SU-DHL-6 (cell line): ENCODE measurements around the gene DOHH.

ENCODE experiments used
- H2AFZ ChIP-seq: fragments of 200-600 bp; sonication (generic); 2 replicates; pipeline ENCODE4 v1.6.1; 2014; ENCODE audit warnings: low read depth, mild to moderate bottlenecking, moderate library complexity, mixed read lengths, antibody characterized with exemption, low read length; ENCODE audit not compliant: severe bottlenecking
- H3F3A ChIP-seq: fragments of 200-600 bp; shearing (Covaris generic); 2 replicates; pipeline ENCODE4 v1.6.0; 2016; ENCODE audit warnings: antibody characterized with exemption, mild to moderate bottlenecking; ENCODE audit not compliant: insufficient read depth
- H3K27ac ChIP-seq: fragments of 200-600 bp; sonication (generic); 2 replicates; pipeline ENCODE4 v1.5.1; 2016; ENCODE audit warnings: low read depth, mild to moderate bottlenecking, low read length, moderate library complexity, mixed read lengths
- H3K27me3 ChIP-seq: fragments of 200-600 bp; sonication (generic), shearing (Covaris generic); 2 replicates; pipeline ENCODE4 v1.6.0; 2014; ENCODE audit warnings: mild to moderate bottlenecking, low read length
- H3K36me3 ChIP-seq: fragments of 200-600 bp; sonication (generic); 2 replicates; pipeline ENCODE4 v1.6.1; 2014; ENCODE audit warnings: mild to moderate bottlenecking, low read length, mixed read lengths
- H3K4me2 ChIP-seq: fragments of 300-600, 200-600 bp; shearing (Covaris generic), sonication (generic); 2 replicates; pipeline ENCODE4 v1.6.0; 2014; ENCODE audit warnings: low read length, low read depth, mild to moderate bottlenecking; ENCODE audit not compliant: poor library complexity, severe bottlenecking
- H3K4me3 ChIP-seq: fragments of 200-600 bp; sonication (generic); 2 replicates; pipeline ENCODE4 v1.5.1; 2014; ENCODE audit warnings: antibody characterized with exemption, low read length, mild to moderate bottlenecking, mixed read lengths; ENCODE audit not compliant: insufficient read depth, poor library complexity, severe bottlenecking
- H3K79me2 ChIP-seq: fragments of 200-600 bp; sonication (generic); 2 replicates; pipeline ENCODE4 v1.6.1; 2014; ENCODE audit warnings: mild to moderate bottlenecking, low read length, moderate library complexity; ENCODE audit not compliant: insufficient read depth
- H3K9ac ChIP-seq: fragments of 200-600 bp; sonication (generic); 2 replicates; pipeline ENCODE4 v1.7.0; 2014; ENCODE audit warnings: mild to moderate bottlenecking, low read length
- H3K9me2 ChIP-seq: fragments of 200-600 bp; sonication (generic); replicated peaks from 2 replicates; pipeline ENCODE4 v1.6.1; 2014; ENCODE audit warnings: low read length; ENCODE audit not compliant: insufficient read depth
- H3K9me3 ChIP-seq: fragments of 200-600 bp; sonication (generic); 2 replicates; pipeline ENCODE4 v1.6.1; 2014; ENCODE audit warnings: low read length, mixed read lengths; ENCODE audit not compliant: insufficient read depth
- H4K20me1 ChIP-seq: fragments of 200-600 bp; sonication (generic); 2 replicates; pipeline ENCODE4 v1.6.1; 2014; ENCODE audit warnings: low read depth, mild to moderate bottlenecking, antibody characterized with exemption, low read length, moderate library complexity, mixed read lengths
- CTCF ChIP-seq: fragments of 200-600 bp; sonication (generic); IDR thresholded peaks from one replicate; pipeline ENCODE4 v1.5.1; 2017; ENCODE audit warnings: antibody characterized with exemption, mild to moderate bottlenecking, low read length, moderate library complexity; ENCODE audit not compliant: insufficient read depth, poor library complexity, severe bottlenecking
- EZH2phosphoT487 ChIP-seq: fragments of 200-600 bp; sonication (generic), shearing (Covaris generic); conservative IDR thresholded peaks from 2 replicates; pipeline ENCODE4 v1.6.1; 2018; ENCODE audit warnings: mild to moderate bottlenecking, antibody characterized with exemption, low read length, moderate library complexity, mixed read lengths

The DOHH gene

DNA sequence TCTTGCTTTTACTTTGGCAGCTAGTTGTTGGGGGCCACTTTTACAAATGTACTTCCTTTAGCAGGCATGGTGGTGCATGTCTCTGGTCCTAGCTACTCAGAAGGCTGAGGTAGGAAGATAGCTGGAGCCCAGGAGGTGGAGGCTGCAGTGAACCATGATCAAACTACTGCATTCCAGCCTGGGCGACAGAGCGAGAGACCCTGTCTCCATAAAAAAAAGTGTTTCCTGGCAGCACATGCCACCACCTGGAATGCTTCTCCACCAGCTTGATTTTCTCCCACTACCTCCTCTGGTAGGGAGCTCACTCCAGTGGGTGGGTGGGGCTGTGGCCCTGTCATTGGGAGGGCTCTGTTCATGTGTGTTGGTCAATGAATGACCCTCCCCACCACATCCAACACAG is 18.2 kb upstream of the DOHH start:
- Histone ChIP-seq H3K36me3 (no peaks in the 10 kb centered on the region), H3F3A (no peaks in the 10 kb centered on the region), H3K27me3 (no peaks in the 10 kb centered on the region), H3K27ac (no peak overlapping the region), H3K9me3 (no peaks in the 10 kb centered on the region), H2AFZ (no peak overlapping the region), H3K4me2 (no peak overlapping the region), H3K79me2 (peaks cover 66% of the 10 kb centered on the region), H4K20me1 (0 out of 2 replicates have a peak, but pooled peaks cover 5% of the 10 kb centered on the region), H3K4me3 (no peak overlapping the region), H3K9ac (no peak overlapping the region), H3K9me2 (no peaks in the 10 kb centered on the region)
- no peak for TF ChIP-seq CTCF
- TF ChIP-seq EZH2phosphoT487 = no peak

DNA sequence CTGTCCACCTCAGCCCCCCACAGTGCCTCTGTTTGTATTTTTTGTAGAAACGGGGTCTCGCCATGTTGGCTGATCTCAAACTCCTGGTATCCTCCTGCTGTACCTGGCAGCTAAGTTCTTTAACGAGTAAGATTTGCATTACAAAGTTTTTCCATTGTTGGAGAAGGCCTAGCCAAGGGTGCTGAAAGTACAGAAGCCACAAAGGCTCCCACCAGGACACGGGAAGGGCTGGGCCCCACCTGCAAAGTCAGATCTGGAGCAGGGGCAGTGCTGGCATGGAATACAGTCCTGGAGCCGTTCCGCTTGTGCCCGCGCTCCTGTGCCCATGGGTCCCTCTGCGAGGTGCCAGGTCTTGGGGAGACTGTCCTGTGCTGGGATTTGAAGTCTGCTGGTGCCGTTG is 17.8 kb upstream of the DOHH start:
- H3K27ac ChIP-seq = no peak overlapping the region
- no peak for TF ChIP-seq EZH2phosphoT487
- no peak for TF ChIP-seq CTCF
- no peak overlapping the region for H3K4me3 ChIP-seq
- no peak overlapping the region for H3K4me2 ChIP-seq
- H2AFZ ChIP-seq = no peak overlapping the region
- H3K9ac ChIP-seq = no peak overlapping the region
- peaks cover 69% of the 10 kb centered on the region for H3K79me2 ChIP-seq
- H4K20me1 ChIP-seq = 0 out of 2 replicates have a peak, but pooled peaks cover 5% of the 10 kb centered on the region
- no peaks in the 10 kb centered on the region for H3K9me3 ChIP-seq
- no peaks in the 10 kb centered on the region for H3F3A ChIP-seq
- H3K27me3 ChIP-seq = no peaks in the 10 kb centered on the region
- no peaks in the 10 kb centered on the region for H3K36me3 ChIP-seq
- no peaks in the 10 kb centered on the region for H3K9me2 ChIP-seq

- Histone ChIP-seq H4K20me1 (0 out of 2 replicates have a peak, but pooled peaks cover 5% of the 10 kb centered on the region), H3F3A (no peaks in the 10 kb centered on the region)
These were observed 17.2 kb upstream of the DOHH start for GRCh38 chr19:3517638-3518037.

More at GRCh38 chr19:3517638-3518037, 17.2 kb upstream of the DOHH start:
- TF ChIP-seq EZH2phosphoT487 (no peak), CTCF (no peak)
- no peaks in the 10 kb centered on the region for H3K9me3 ChIP-seq
- H3K79me2 ChIP-seq = peaks cover 75% of the 10 kb centered on the region
- no peak overlapping the region for H3K4me3 ChIP-seq
- H3K27me3 ChIP-seq = no peaks in the 10 kb centered on the region
- H3K27ac ChIP-seq = no peak overlapping the region
- no peak overlapping the region for H3K4me2 ChIP-seq
- H3K36me3 ChIP-seq = no peaks in the 10 kb centered on the region
- H3K9ac ChIP-seq = no peak overlapping the region
- no peak overlapping the region for H2AFZ ChIP-seq
- no peaks in the 10 kb centered on the region for H3K9me2 ChIP-seq
